Mucosa of descending colon (tissue), 3 donors: Measurements from ENCODE around the gene PACSIN3. TPM values are rescaled to one million over a fixed set of nuclear protein-coding genes. Genes with fewer than 3 reads are reported as not detected.

Source experiments
- ATAC-seq: fragments of 200-7000 bp; cut with Tn5 transposase; one replicate; pipeline ENCODE4 v1.9.1; 2020; ENCODE audit warnings: mild to moderate bottlenecking, moderate library complexity
- DNase-seq, 3 donors: peaks; one replicate each; pipeline ENCODE4 v3.0.0-alpha.2; 2020
- H3K36me3 ChIP-seq: fragments of 200-600 bp; one replicate; pipeline ENCODE4 v1.8.0; 2021; ENCODE audit warnings: low read depth, mild to moderate bottlenecking
- H3K4me1 ChIP-seq: fragments of 200-600 bp; one replicate; pipeline ENCODE4 v1.8.0; 2021; ENCODE audit warnings: low read depth, mild to moderate bottlenecking
- H3K4me3 ChIP-seq: fragments of 200-600 bp; one replicate; pipeline ENCODE4 v1.8.0; 2021; ENCODE audit warnings: mild to moderate bottlenecking
- H3K9me3 ChIP-seq: fragments of 200-600 bp; one replicate; pipeline ENCODE4 v1.8.0; 2021; ENCODE audit warnings: mild to moderate bottlenecking
- intact Hi-C, 2 donors: fragments of 100-400 bp; cut with DNase I in 1 of 2; cut with micrococcal nuclease in 1 of 2; formaldehyde crosslinking; loops; one replicate each; pipeline versions ENCODE4 v1.11.0 to v1.11.1; 2022; cut with DNase I, micrococcal nuclease
- total RNA-seq, 3 donors: library from RNA; stranded (reverse); fragmentation: NEBNext Ultra II Directional in 2 of 3; extraction: Animal tissue kit (Norgen Biotek cat#: 25700) in 2 of 3; gene quantifications; one replicate each; pipeline versions ENCODE4 v1.2.1 to v1.2.4, GENCODE V29; 2021 to 2023
- TF ChIP-seq, protein P1 (sequence below): fragments of 200-600 bp; IDR thresholded peaks from one replicate; pipeline ENCODE4 v1.8.0; 2022; ENCODE audit warnings: antibody characterized with exemption, mild to moderate bottlenecking
- donor health status: DM: no; HTN: no; CAD: no; lungs with moderate emphysema.
- donor health status: DM: no; HTN: no; CAD: no.
- donor health status: DM: no; HTN: yes; CAD: no.

Gene PACSIN3
- total RNA-seq, 3 donors from 2014 or later: 2.2 to 63.5 (median 5.1) TPM

DNA sequence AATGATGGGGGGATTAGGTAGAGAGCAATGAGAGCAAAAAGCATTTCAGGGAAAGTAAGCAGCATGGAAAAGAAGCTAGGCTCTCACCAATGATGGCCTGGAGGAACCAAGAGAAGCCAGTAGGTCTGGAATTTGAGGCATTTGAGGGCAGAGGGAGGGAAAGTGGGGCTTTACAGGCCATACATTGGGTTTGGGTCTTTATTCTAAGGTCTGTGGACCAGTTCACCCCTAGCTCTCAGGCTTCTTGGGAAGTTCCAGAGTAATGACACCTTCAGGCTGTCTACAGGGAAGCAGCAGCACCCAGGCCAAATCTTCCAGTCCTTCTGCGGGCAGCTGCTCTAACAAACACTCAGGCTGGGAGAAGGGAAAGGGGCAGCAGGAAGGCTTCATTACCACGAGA lies 39.0 kb downstream of the PACSIN3 start:
- ATAC-seq (no peak), DNase-seq (no peak)
- intact Hi-C loops: no loop called here

DNA sequence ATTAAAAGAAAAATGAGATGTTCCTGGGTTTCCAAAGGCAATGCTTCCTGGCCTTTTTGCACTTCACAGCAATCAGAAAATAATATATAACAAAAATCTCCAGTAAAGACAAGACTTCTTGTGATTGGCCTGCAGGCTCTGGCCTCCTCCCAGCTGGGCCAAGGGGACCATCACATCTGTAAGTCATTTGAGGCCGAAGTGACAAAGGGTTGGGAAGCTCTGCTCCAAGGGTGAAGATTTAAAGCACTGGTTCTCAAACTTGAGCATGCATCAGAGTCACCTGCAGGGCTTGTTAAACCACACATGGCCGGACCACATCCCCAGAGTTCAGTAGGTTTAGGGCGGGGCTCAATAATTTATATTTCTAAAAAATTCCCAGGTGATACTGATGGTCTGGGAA lies 41.7 kb downstream of the PACSIN3 start:
- no peak overlapping the region for H3K4me3 ChIP-seq
- intact Hi-C loops: no loop called here
- DNase-seq (no peak), ATAC-seq (no peak)
- no peaks in the 10 kb centered on the region for H3K9me3 ChIP-seq
- H3K4me1 ChIP-seq: peaks cover 4% of the 10 kb centered on the region
- no peaks in the 10 kb centered on the region for H3K36me3 ChIP-seq
- TF ChIP-seq, protein P1, sequence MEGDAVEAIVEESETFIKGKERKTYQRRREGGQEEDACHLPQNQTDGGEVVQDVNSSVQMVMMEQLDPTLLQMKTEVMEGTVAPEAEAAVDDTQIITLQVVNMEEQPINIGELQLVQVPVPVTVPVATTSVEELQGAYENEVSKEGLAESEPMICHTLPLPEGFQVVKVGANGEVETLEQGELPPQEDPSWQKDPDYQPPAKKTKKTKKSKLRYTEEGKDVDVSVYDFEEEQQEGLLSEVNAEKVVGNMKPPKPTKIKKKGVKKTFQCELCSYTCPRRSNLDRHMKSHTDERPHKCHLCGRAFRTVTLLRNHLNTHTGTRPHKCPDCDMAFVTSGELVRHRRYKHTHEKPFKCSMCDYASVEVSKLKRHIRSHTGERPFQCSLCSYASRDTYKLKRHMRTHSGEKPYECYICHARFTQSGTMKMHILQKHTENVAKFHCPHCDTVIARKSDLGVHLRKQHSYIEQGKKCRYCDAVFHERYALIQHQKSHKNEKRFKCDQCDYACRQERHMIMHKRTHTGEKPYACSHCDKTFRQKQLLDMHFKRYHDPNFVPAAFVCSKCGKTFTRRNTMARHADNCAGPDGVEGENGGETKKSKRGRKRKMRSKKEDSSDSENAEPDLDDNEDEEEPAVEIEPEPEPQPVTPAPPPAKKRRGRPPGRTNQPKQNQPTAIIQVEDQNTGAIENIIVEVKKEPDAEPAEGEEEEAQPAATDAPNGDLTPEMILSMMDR: no peak

More for the DNA sequence above, 39.0 kb downstream of the PACSIN3 start:
- TF ChIP-seq, protein P1: no peak
- Histone ChIP-seq H3K4me1 (peaks cover 4% of the 10 kb centered on the region), H3K36me3 (no peaks in the 10 kb centered on the region), H3K4me3 (no peak overlapping the region), H3K9me3 (no peaks in the 10 kb centered on the region)

DNA sequence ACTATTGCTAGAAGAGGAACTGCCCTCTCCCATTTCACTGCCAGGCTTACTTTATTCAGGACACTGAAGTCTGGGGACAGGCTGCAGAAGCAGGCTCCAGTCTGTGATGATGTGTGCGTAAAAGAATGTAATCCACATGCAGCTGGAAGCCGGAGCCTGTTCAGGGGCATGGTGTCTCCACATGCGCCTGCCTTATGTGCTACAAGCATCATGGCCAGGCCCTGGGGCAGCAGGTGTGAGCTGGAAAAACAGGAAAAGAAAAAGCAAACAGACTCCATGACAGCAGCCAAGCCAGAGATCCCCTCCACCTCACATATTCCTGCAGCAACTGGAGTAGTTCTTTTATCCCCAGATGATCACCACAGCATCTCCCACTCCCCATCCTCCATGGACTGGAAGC lies 42.9 kb downstream of the PACSIN3 start:
- TF ChIP-seq, protein P1: no peak
- DNase-seq (no peak), ATAC-seq (peak; percentile 69)
- Histone ChIP-seq H3K4me3 (no peak overlapping the region), H3K4me1 (no peaks in the 10 kb centered on the region), H3K9me3 (no peaks in the 10 kb centered on the region), H3K36me3 (no peaks in the 10 kb centered on the region)
- intact Hi-C loops: no loop called here

DNA sequence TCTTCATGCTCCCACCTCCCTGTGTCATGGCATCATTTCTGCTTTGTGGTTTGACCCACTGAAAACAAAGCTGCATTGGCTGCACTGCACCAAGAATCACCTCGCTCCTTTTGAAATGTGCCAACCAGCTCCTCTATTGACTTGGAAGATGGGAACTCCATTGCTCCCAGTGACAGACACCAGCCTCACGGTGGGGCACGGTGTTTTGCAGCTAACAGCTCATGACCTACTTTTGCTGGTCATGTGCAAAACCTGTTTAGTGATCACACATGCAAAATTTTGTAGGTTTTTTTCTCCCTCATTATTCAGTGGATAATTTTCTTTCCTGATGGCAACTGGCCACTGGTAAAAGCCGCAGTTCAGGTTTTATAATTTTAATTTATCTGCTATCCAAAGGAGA lies 46.4 kb downstream of the PACSIN3 start:
- H3K36me3 ChIP-seq: no peaks in the 10 kb centered on the region
- ATAC-seq: no peak
- DNase-seq: no peak
- intact Hi-C loops: no loop called here
- no peaks in the 10 kb centered on the region for H3K4me1 ChIP-seq
- H3K9me3 ChIP-seq: no peaks in the 10 kb centered on the region
- TF ChIP-seq, protein P1: no peak
- no peak overlapping the region for H3K4me3 ChIP-seq

DNA sequence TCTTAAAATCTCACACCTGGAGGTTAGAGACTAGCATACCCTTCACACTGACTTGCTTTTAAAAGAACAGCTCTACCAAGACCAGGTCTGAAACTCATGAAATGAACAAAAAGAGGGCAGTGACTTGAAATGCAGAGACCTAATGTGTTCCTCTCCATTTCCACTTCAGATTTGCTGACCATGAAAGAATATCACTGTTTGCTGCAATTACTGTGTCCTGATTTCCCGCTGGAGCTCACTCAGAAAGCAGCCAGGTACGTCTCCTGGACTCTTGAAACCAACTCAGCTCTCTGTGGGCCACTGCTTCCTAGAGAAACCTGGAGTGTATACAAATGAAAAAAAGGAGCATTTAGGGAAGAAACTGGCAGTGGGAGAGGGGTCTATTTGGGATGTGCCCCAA lies 48.8 kb downstream of the PACSIN3 start:
- DNase-seq (no peak), ATAC-seq (no peak)
- H3K36me3 ChIP-seq: no peaks in the 10 kb centered on the region
- TF ChIP-seq, protein P1: no peak
- no peaks in the 10 kb centered on the region for H3K4me1 ChIP-seq
- H3K4me3 ChIP-seq: no peak overlapping the region
- no peaks in the 10 kb centered on the region for H3K9me3 ChIP-seq
- intact Hi-C loops: no loop called here

DNA sequence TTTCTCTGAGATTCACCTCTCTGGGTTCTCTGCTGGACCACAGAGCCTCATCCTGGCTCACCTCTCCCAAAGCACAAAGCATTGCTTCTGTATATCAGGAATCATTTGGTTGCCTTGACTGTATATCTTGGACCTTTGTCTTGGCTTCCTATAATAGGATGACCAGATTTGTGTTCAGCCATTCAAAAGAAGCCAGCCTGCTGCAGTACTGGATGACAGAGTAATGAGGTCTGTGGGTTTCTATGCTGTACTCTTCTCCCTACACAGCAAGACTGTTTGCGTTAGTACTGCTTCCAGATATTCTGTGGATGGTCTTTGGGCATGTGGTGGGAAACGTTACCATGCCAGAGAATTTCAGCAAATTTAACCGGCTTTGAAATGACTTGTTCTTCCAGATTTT lies 49.3 kb downstream of the PACSIN3 start:
- DNase-seq (no peak), ATAC-seq (no peak)
- TF ChIP-seq, protein P1: no peak
- H3K4me3 ChIP-seq: no peak overlapping the region
- no peaks in the 10 kb centered on the region for H3K9me3 ChIP-seq
- no peaks in the 10 kb centered on the region for H3K4me1 ChIP-seq
- intact Hi-C loops: no loop called here
- H3K36me3 ChIP-seq: no peaks in the 10 kb centered on the region
